ENCODE results near the gene MEGF6.

The MEGF6 gene

DNA sequence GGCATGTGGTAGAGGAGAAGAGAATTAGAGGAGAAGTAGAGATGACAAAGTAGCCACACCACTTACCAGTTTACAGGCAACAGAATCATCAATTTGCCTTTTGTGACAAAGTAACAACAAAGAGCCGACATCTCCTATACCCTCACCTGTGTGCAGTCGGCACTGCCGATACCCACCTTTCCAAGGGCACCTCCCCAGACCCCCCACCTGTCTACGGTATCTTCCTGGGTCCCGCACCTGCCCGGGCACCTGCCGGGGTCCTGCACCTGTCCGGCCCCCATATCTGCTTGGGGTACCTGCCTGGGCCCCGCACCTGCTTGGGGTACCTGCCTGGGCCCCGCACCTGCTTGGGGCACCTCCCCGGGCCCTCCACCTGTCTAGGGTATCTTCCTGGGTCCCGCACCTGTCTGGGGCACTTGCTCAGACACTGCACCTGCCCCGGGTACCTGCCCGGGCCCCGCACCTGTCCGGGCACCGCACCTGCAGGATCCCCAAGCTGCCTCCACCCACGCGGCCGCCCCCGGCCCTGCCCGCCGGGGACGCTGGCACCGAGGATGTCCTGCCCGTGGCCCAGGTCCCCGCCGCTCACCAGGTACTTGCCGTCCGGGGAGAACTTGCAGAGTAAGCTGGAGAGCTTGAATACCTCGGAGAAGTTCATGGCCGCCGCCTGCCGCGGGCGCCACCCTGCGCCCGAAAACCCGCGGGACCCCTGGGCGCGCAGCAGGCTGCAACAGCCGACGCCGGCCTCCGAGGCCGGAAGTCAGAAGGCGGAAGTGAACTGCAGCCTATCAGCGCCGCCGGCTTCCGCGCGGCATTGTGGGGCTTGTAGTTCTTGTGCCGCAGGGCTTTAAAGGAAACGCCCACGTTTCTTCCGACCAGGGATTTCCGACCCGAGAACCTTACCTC, 38.3 kb upstream of the MEGF6 start, which contains the start of gene WRAP73:
WRAP73 (minus strand) TSS at position 762 of the 906 bp plus-strand sequence; CDS start at position 658, 104 bp downstream.
- DNase-seq (ENCODE audit: low read depth in 1 of 2, low spot score in 1 of 2): peak; percentile 85 to 87
- TF ChIP-seq GABPA (IDR thresholded peaks at IDR 0.05; ENCODE audit: low read depth) (peak; percentile 88), SPI1 (IDR thresholded peaks at IDR 0.05; ENCODE audit: borderline replicate concordance, low read depth) (peak; percentile 78; the same call in 1 of the 2 replicates), POLR2AphosphoS5 (IDR thresholded peaks at IDR 0.05; ENCODE audit: low read depth) (peak; percentile 54; the same call in 1 of the 2 replicates)
- TF ChIP-seq, protein P1, sequence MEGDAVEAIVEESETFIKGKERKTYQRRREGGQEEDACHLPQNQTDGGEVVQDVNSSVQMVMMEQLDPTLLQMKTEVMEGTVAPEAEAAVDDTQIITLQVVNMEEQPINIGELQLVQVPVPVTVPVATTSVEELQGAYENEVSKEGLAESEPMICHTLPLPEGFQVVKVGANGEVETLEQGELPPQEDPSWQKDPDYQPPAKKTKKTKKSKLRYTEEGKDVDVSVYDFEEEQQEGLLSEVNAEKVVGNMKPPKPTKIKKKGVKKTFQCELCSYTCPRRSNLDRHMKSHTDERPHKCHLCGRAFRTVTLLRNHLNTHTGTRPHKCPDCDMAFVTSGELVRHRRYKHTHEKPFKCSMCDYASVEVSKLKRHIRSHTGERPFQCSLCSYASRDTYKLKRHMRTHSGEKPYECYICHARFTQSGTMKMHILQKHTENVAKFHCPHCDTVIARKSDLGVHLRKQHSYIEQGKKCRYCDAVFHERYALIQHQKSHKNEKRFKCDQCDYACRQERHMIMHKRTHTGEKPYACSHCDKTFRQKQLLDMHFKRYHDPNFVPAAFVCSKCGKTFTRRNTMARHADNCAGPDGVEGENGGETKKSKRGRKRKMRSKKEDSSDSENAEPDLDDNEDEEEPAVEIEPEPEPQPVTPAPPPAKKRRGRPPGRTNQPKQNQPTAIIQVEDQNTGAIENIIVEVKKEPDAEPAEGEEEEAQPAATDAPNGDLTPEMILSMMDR (IDR thresholded peaks at IDR 0.05; ENCODE audit: insufficient read depth, low read length): peak; percentile 6
- TF ChIP-seq, protein P2, sequence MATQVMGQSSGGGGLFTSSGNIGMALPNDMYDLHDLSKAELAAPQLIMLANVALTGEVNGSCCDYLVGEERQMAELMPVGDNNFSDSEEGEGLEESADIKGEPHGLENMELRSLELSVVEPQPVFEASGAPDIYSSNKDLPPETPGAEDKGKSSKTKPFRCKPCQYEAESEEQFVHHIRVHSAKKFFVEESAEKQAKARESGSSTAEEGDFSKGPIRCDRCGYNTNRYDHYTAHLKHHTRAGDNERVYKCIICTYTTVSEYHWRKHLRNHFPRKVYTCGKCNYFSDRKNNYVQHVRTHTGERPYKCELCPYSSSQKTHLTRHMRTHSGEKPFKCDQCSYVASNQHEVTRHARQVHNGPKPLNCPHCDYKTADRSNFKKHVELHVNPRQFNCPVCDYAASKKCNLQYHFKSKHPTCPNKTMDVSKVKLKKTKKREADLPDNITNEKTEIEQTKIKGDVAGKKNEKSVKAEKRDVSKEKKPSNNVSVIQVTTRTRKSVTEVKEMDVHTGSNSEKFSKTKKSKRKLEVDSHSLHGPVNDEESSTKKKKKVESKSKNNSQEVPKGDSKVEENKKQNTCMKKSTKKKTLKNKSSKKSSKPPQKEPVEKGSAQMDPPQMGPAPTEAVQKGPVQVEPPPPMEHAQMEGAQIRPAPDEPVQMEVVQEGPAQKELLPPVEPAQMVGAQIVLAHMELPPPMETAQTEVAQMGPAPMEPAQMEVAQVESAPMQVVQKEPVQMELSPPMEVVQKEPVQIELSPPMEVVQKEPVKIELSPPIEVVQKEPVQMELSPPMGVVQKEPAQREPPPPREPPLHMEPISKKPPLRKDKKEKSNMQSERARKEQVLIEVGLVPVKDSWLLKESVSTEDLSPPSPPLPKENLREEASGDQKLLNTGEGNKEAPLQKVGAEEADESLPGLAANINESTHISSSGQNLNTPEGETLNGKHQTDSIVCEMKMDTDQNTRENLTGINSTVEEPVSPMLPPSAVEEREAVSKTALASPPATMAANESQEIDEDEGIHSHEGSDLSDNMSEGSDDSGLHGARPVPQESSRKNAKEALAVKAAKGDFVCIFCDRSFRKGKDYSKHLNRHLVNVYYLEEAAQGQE (IDR thresholded peaks at IDR 0.05; ENCODE audit: insufficient replicate concordance, low read depth): no peak
- peak within 1 kb of the TSS; percentile 62 for H3K27ac ChIP-seq (replicated peaks)
- H3K4me3 ChIP-seq (replicated peaks; ENCODE audit: insufficient read depth, low read length): peak within 1 kb of the TSS; percentile 95
- H3K27me3 ChIP-seq (ENCODE audit: insufficient read depth, poor library complexity, severe bottlenecking): peaks cover 39% of the 10 kb centered on the region

DNA sequence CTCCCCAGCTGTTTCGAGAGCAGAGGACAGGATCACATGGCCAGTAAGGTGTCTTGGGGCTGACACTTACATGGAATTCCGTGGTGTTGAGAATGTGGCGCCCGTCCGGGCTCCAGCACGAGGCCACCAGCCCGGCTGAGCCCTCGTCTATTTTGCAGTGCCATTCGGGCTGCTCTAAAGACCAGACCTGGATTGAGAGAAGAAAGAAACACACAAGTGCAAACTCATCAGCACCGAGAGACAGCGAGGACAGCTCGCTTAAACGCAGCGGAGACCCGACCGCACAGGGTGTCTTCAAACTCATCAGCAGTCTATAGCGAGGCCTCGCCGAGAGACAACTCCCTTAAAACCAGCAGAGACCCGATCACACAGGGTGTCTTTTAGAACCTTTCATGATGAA, 35.3 kb upstream of the MEGF6 start:
- Histone ChIP-seq H3K27ac (replicated peaks) (no peak overlapping the region), H3K27me3 (ENCODE audit: insufficient read depth, poor library complexity, severe bottlenecking) (peaks cover 14% of the 10 kb centered on the region), H3K4me3 (replicated peaks; ENCODE audit: insufficient read depth, low read length) (no peak overlapping the region)
- TF ChIP-seq, protein P2 (IDR thresholded peaks at IDR 0.05; ENCODE audit: insufficient replicate concordance, low read depth): no peak
- TF ChIP-seq, protein P1 (IDR thresholded peaks at IDR 0.05; ENCODE audit: insufficient read depth, low read length): no peak
- no peak for TF ChIP-seq SPI1 (IDR thresholded peaks at IDR 0.05; ENCODE audit: borderline replicate concordance, low read depth)
- no peak for TF ChIP-seq POLR2AphosphoS5 (IDR thresholded peaks at IDR 0.05; ENCODE audit: low read depth)
- TF ChIP-seq GABPA (IDR thresholded peaks at IDR 0.05; ENCODE audit: low read depth): no peak
- DNase-seq (ENCODE audit: low read depth in 1 of 2, low spot score in 1 of 2): no peak

DNA sequence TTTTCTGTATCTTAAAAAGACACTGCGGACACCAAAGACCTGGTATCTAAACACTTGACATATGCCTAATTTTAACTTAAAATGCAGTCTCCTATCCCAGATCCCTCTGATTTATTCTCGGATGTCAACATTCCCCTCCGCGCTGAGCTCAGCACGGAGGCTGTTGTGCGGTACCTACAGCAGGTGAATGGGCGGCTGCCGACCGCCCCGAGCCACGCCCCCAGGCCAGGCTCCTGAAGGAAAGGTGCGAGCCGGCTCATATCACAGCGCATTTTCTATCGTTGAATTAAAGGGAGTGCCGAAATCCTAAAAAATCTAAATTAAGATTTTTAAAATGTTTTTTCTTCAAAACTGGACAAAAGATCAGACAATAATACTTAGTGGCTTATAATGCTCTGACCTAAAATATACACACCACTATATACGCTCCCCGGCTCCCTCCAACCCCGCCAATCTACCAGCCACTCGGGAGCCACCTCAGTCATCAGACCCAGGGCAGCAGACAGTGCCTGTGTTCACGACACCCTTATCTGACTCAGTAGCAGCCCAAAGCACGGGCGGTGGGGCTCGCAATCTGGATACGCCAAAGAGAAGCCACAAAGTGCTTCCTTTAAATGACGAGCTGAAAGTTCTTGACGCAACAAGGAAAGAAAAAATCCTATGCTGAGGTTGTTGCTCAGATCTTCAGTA, 34.5 kb upstream of the MEGF6 start:
- H3K27ac ChIP-seq (replicated peaks): no peak overlapping the region
- no peak overlapping the region for H3K4me3 ChIP-seq (replicated peaks; ENCODE audit: insufficient read depth, low read length)
- no peak for TF ChIP-seq POLR2AphosphoS5 (IDR thresholded peaks at IDR 0.05; ENCODE audit: low read depth)
- TF ChIP-seq, protein P1 (IDR thresholded peaks at IDR 0.05; ENCODE audit: insufficient read depth, low read length): no peak
- TF ChIP-seq GABPA (IDR thresholded peaks at IDR 0.05; ENCODE audit: low read depth): no peak
- no peak for TF ChIP-seq SPI1 (IDR thresholded peaks at IDR 0.05; ENCODE audit: borderline replicate concordance, low read depth)
- TF ChIP-seq, protein P2 (IDR thresholded peaks at IDR 0.05; ENCODE audit: insufficient replicate concordance, low read depth): no peak
- DNase-seq (ENCODE audit: low read depth in 1 of 2, low spot score in 1 of 2): no peak
- H3K27me3 ChIP-seq (ENCODE audit: insufficient read depth, poor library complexity, severe bottlenecking): peaks cover 6% of the 10 kb centered on the region
